Measurements from ENCODE around the gene IFRD2. TPM values are rescaled to one million over a fixed set of nuclear protein-coding genes. Genes with fewer than 3 reads are reported as not detected.

The IFRD2 gene
- polyA plus RNA-seq, 6 donors from 2014 or later, result 42.7 to 68.3 (median 55.7) TPM

- DNase-seq (peak; percentile 84), ATAC-seq (ENCODE audit: low read depth in 2 of 2) (peak; percentile 36 to 44)
- Mint-ChIP-seq H3K9me3 (no peaks in the 10 kb centered on the region), H3K27ac (peak overlapping the region; percentile 89 to 97 (median 96)), H3K4me3 (peak overlapping the region; percentile 90 to 100 (median 98)), H3K36me3 (peaks cover 0 to 11% of the 10 kb centered on the region in 2 donors), H3K27me3 (no peaks in the 10 kb centered on the region), H3K4me1 (peaks cover 58 to 80% (median 76%) of the 10 kb centered on the region in 3 donors)
Measured at GRCh38 chr3:50237754-50238548, 54.3 kb downstream of the IFRD2 start.

Other genes with a start within 250 kb of the IFRD2 start
- 10 to 100 TPM; 33.9 to 88.8 (median 37.7) TPM for gene RBM5, start 203.5 kb downstream of the IFRD2 start, polyA plus RNA-seq (ENCODE audit: low read depth in 6 of 6)
- not detected for gene SEMA3F, start 137.1 kb downstream of the IFRD2 start, polyA plus RNA-seq (ENCODE audit: low read depth in 6 of 6)
- not detected for gene GNAT1, start 100.8 kb downstream of the IFRD2 start, polyA plus RNA-seq (ENCODE audit: low read depth in 6 of 6)
- not detected for gene SLC38A3, start 87.2 kb downstream of the IFRD2 start, polyA plus RNA-seq (ENCODE audit: low read depth in 6 of 6)
- 100 to 1,000 TPM; 472 to 669 (median 550) TPM for gene GNAI2, start 56.2 kb downstream of the IFRD2 start, polyA plus RNA-seq (ENCODE audit: low read depth in 6 of 6)
- gene SEMA3B, start 23.3 kb downstream of the IFRD2 start, polyA plus RNA-seq (ENCODE audit: low read depth in 6 of 6), result under 1 TPM in 1 of 6 donors, not detected in 5; 0.13 TPM
- gene LSMEM2, start 13.3 kb downstream of the IFRD2 start, polyA plus RNA-seq (ENCODE audit: low read depth in 6 of 6), result under 1 TPM in 1 of 6 donors, not detected in 5; 0.19 TPM
- 1 to 10 TPM in 4 of 6 donors, under 1 TPM in 1, not detected in 1; 0.93 to 2.8 (median 1.6) TPM for gene HYAL3, start 7.0 kb upstream of the IFRD2 start, polyA plus RNA-seq (ENCODE audit: low read depth in 6 of 6)
- 10 to 100 TPM in 5 of 6 donors, 1 to 10 TPM in 1; 9.0 to 15.5 (median 11.6) TPM for gene NAA80, start 7.0 kb upstream of the IFRD2 start, polyA plus RNA-seq (ENCODE audit: low read depth in 6 of 6)
- under 1 TPM in 3 of 6 donors, not detected in 3; 0.12 to 0.32 (median 0.15) TPM for gene HYAL1, start 11.1 kb upstream of the IFRD2 start, polyA plus RNA-seq (ENCODE audit: low read depth in 6 of 6)
- 1 to 10 TPM in 4 of 6 donors, under 1 TPM in 1, not detected in 1; 0.59 to 5.9 (median 3.4) TPM for gene HYAL2, start 30.3 kb upstream of the IFRD2 start, polyA plus RNA-seq (ENCODE audit: low read depth in 6 of 6)
- gene TUSC2, start 35.8 kb upstream of the IFRD2 start, polyA plus RNA-seq (ENCODE audit: low read depth in 6 of 6), result 10 to 100 TPM; 39.2 to 60.2 (median 46.3) TPM
- gene RASSF1, start 48.4 kb upstream of the IFRD2 start, polyA plus RNA-seq (ENCODE audit: low read depth in 6 of 6), result 100 to 1,000 TPM in 2 of 6 donors, 10 to 100 TPM in 4; 71.9 to 147 (median 89.9) TPM
- under 1 TPM in 1 of 6 donors, not detected in 5; 0.53 TPM for gene ZMYND10, start 53.3 kb upstream of the IFRD2 start, polyA plus RNA-seq (ENCODE audit: low read depth in 6 of 6)
- 10 to 100 TPM; 17.9 to 31.8 (median 23.7) TPM for gene NPRL2, start 58.3 kb upstream of the IFRD2 start, polyA plus RNA-seq (ENCODE audit: low read depth in 6 of 6)
- gene CYB561D2, start 58.4 kb upstream of the IFRD2 start, polyA plus RNA-seq (ENCODE audit: low read depth in 6 of 6), result 10 to 100 TPM; 55.4 to 75.9 (median 65.2) TPM
- gene TMEM115, start 67.1 kb upstream of the IFRD2 start, polyA plus RNA-seq (ENCODE audit: low read depth in 6 of 6), result 10 to 100 TPM; 24.5 to 34.1 (median 31.6) TPM
- under 1 TPM in 3 of 6 donors, not detected in 3; 0.17 to 0.24 (median 0.18) TPM for gene CACNA2D2, start 211.2 kb upstream of the IFRD2 start, polyA plus RNA-seq (ENCODE audit: low read depth in 6 of 6)

Measured in naive B cell (primary cell).